IMR-90 (cell line): ENCODE results near the gene SH3RF2. TPM values are rescaled to one million over a fixed set of nuclear protein-coding genes. Genes with fewer than 3 reads are reported as not detected.

Experiments
- ATAC-seq: fragments of 200-7000 bp; cut with Tn5 transposase; 2 replicates; pipeline ENCODE4 v1.9.1; 2020; ENCODE audit warnings: low read depth, mild to moderate bottlenecking, moderate library complexity
- BruUV-seq: library from RNA; stranded (reverse); fragments of 400-500 nt; replicated peaks from 2 replicates; lab custom pipeline; 2021; lab: Mats Ljungman, UMichigan
- CTCF ChIA-PET: fragments of 300-600 bp; formaldehyde crosslinking; extraction: SDS; loops from one replicate; lab custom pipeline; 2021; ENCODE audit warnings: antibody characterized with exemption; lab: Yijun Ruan, JAX
- POLR2A ChIA-PET: fragments of 300-600 bp; sonication (Branson Sonifier 250); formaldehyde crosslinking; loops from one replicate; lab custom pipeline; 2022; ENCODE audit warnings: antibody characterized with exemption; ENCODE audit not compliant: unreplicated experiment; lab: Charles Lee
- DNase-seq: peaks from one replicate; pipeline ENCODE4 v3.0.0; 2013
- H2AFZ ChIP-seq: replicated peaks from 2 replicates; pipeline ENCODE3; 2013; ENCODE audit warnings: low read length, mild to moderate bottlenecking; ENCODE audit not compliant: poor library complexity
- H2AK5ac ChIP-seq: 2 replicates; pipeline ENCODE4 v1.6.1; 2013; ENCODE audit warnings: low read depth, low read length, inconsistent platforms
- H2AK9ac ChIP-seq: replicated peaks from 2 replicates; pipeline ENCODE3; 2013; ENCODE audit warnings: mild to moderate bottlenecking, low read depth, low read length, moderate library complexity; ENCODE audit not compliant: poor library complexity
- H2BK120ac ChIP-seq: 2 replicates; pipeline ENCODE4 v1.6.1; 2013; ENCODE audit warnings: low read depth, low read length, inconsistent platforms
- H2BK15ac ChIP-seq: 3 replicates; pipeline ENCODE4 v1.6.1; 2013; ENCODE audit warnings: low read depth, low read length, inconsistent platforms
- H2BK20ac ChIP-seq: 2 replicates; pipeline ENCODE4 v1.6.1; 2013; ENCODE audit warnings: low read depth, mild to moderate bottlenecking, inconsistent platforms, low read length, moderate library complexity
- H2BK5ac ChIP-seq: 2 replicates; pipeline ENCODE4 v1.6.1; 2013; ENCODE audit warnings: mild to moderate bottlenecking, low read depth, low read length, inconsistent platforms; ENCODE audit not compliant: poor library complexity, severe bottlenecking
- H3K14ac ChIP-seq: replicated peaks from 2 replicates; pipeline ENCODE4 v1.6.1; 2013; ENCODE audit warnings: low read depth, low read length, inconsistent platforms
- H3K18ac ChIP-seq: 2 replicates; pipeline ENCODE4 v1.6.1; 2013; ENCODE audit warnings: low read depth, low read length, control low read depth
- H3K23ac ChIP-seq: 2 replicates; pipeline ENCODE4 v1.6.1; 2013; ENCODE audit warnings: low read depth, low read length, inconsistent platforms
- H3K27ac ChIP-seq: 2 replicates; pipeline ENCODE4 v1.5.1; 2013; ENCODE audit warnings: mild to moderate bottlenecking, control low read depth, low read length; ENCODE audit not compliant: insufficient read depth
- H3K27me3 ChIP-seq: 2 replicates; pipeline ENCODE4 v1.6.1; 2013; ENCODE audit warnings: low read length; ENCODE audit not compliant: control insufficient read depth, insufficient read depth
- H3K36me3 ChIP-seq: 2 replicates; pipeline ENCODE4 v1.6.1; 2013; ENCODE audit warnings: low read length, mixed read lengths; ENCODE audit not compliant: control insufficient read depth, insufficient read depth
- H3K4ac ChIP-seq: 2 replicates; pipeline ENCODE4 v1.6.1; 2013; ENCODE audit warnings: low read depth, low read length, inconsistent platforms
- H3K4me1 ChIP-seq: 2 replicates; pipeline ENCODE4 v1.6.1; 2013; ENCODE audit warnings: low read length, mixed read lengths; ENCODE audit not compliant: control insufficient read depth, insufficient read depth
- H3K4me2 ChIP-seq: 2 replicates; pipeline ENCODE4 v1.6.1; 2013; ENCODE audit warnings: low read depth, mild to moderate bottlenecking, control low read depth, low read length, moderate library complexity
- H3K4me3 ChIP-seq: 2 replicates; pipeline ENCODE4 v1.5.1; 2013; ENCODE audit warnings: low read depth, mild to moderate bottlenecking, control low read depth, low read length, moderate library complexity; ENCODE audit not compliant: insufficient read depth
- H3K56ac ChIP-seq: 2 replicates; pipeline ENCODE4 v1.6.1; 2013; ENCODE audit warnings: low read length, inconsistent platforms; ENCODE audit not compliant: insufficient read depth; ENCODE audit errors: extremely low read depth
- H3K79me1 ChIP-seq, 2 experiments: 2 replicates each; pipeline ENCODE4 v1.6.1; 2013; ENCODE audit warnings: low read length in 2 of 2, inconsistent platforms in 1 of 2, low read depth in 1 of 2
- H3K9ac ChIP-seq: 2 replicates; pipeline ENCODE4 v1.6.1; 2013; ENCODE audit warnings: low read depth, low read length, control low read depth
- H3K9me1 ChIP-seq: 2 replicates; pipeline ENCODE4 v1.6.1; 2013; ENCODE audit warnings: low read length, inconsistent platforms; ENCODE audit not compliant: insufficient read depth
- H3K9me3 ChIP-seq: 2 replicates; pipeline ENCODE4 v1.6.1; 2013; ENCODE audit warnings: low read length; ENCODE audit not compliant: control insufficient read depth, insufficient read depth
- H4K20me1 ChIP-seq: 2 replicates; pipeline ENCODE4 v1.6.1; 2013; ENCODE audit warnings: low read length, inconsistent platforms; ENCODE audit not compliant: insufficient read depth
- H4K5ac ChIP-seq: 2 replicates; pipeline ENCODE4 v1.6.1; 2013; ENCODE audit warnings: mild to moderate bottlenecking, low read depth, low read length, control low read depth
- H4K8ac ChIP-seq, 2 experiments: 2 replicates each; pipeline ENCODE4 v1.6.1; 2013; ENCODE audit warnings: low read depth in 2 of 2, low read length in 2 of 2, control low read depth in 1 of 2, inconsistent platforms in 1 of 2
- H4K91ac ChIP-seq: 2 replicates; pipeline ENCODE4 v1.6.1; 2013; ENCODE audit warnings: low read depth, low read length, inconsistent platforms; ENCODE audit not compliant: insufficient read depth
- BHLHE40 ChIP-seq: fragments of 150-350 bp; IDR thresholded peaks from 2 replicates; pipeline ENCODE4 v1.6.1; 2016; ENCODE audit warnings: mild to moderate bottlenecking, low read depth, low read length
- CEBPB ChIP-seq: IDR thresholded peaks from 2 replicates; pipeline ENCODE4 v1.6.1; 2012; ENCODE audit warnings: low read depth, low read length, improper control_type of control experiment
- CHD1 ChIP-seq: IDR thresholded peaks from 2 replicates; pipeline ENCODE4 v1.6.1; 2012; ENCODE audit warnings: low read depth, low read length, improper control_type of control experiment
- FOS ChIP-seq: fragments of 150-350 bp; IDR thresholded peaks from 2 replicates; pipeline ENCODE4 v1.6.1; 2016; ENCODE audit warnings: low read depth, low read length
- MAFK ChIP-seq: IDR thresholded peaks from 2 replicates; pipeline ENCODE4 v1.6.1; 2012; ENCODE audit warnings: low read depth, low read length, improper control_type of control experiment
- MAZ ChIP-seq: IDR thresholded peaks from 2 replicates; pipeline ENCODE4 v1.6.1; 2012; ENCODE audit warnings: low read depth, mild to moderate bottlenecking, low read length, improper control_type of control experiment, moderate library complexity, borderline replicate concordance
- MXI1 ChIP-seq: IDR thresholded peaks from 2 replicates; pipeline ENCODE4 v1.6.1; 2012; ENCODE audit warnings: low read depth, mild to moderate bottlenecking, low read length, moderate library complexity, borderline replicate concordance
- NFE2L2 ChIP-seq: fragments of 150-350 bp; IDR thresholded peaks from 2 replicates; pipeline ENCODE4 v1.6.1; 2016; ENCODE audit warnings: low read depth, mild to moderate bottlenecking, low read length
- POLR2A ChIP-seq: IDR thresholded peaks from 2 replicates; pipeline ENCODE4 v1.6.1; 2012; ENCODE audit warnings: mild to moderate bottlenecking, low read depth, low read length
- RAD21 ChIP-seq: IDR thresholded peaks from 2 replicates; pipeline ENCODE4 v1.6.1; 2012; ENCODE audit warnings: low read length, improper control_type of control experiment
- RCOR1 ChIP-seq: IDR thresholded peaks from 2 replicates; pipeline ENCODE4 v1.6.1; 2012; ENCODE audit warnings: mild to moderate bottlenecking, low read length, improper control_type of control experiment; ENCODE audit not compliant: insufficient replicate concordance
- RFX5 ChIP-seq: IDR thresholded peaks from 2 replicates; pipeline ENCODE4 v1.8.0; 2012; ENCODE audit warnings: low read depth, mild to moderate bottlenecking, low read length, moderate library complexity
- SMC3 ChIP-seq: fragments of 150-350 bp; IDR thresholded peaks from 2 replicates; pipeline ENCODE4 v1.6.1; 2016; ENCODE audit warnings: low read depth, mild to moderate bottlenecking, antibody characterized with exemption, low read length, moderate library complexity
- WGBS, 2 experiments: methylation state at CpG; one replicate each; pipeline versions ENCODE4 v1.1.5 to v1.1.7; 2013; ENCODE audit warnings: missing lambda C conversion rate in 2 of 2; ENCODE audit not compliant: insufficient read length in 1 of 2; ENCODE audit errors: extremely low coverage in 2 of 2; 5-methylcytosine and 5-hydroxymethylcytosine counted together
- dilution Hi-C: fragments of 300-500 bp; cut with HindIII; formaldehyde crosslinking; loops from one replicate; pipeline ENCODE4 v1.14.3; 2018; ENCODE audit warnings: low sequenced_read_pairs; ENCODE audit not compliant: unreplicated experiment
- in situ Hi-C: fragments of 300-500 bp; cut with MboI; formaldehyde crosslinking; loops from 3 replicates; pipeline ENCODE4 v1.14.3; 2019; ENCODE audit warnings: low sequenced_read_pairs, inconsistent platforms, mixed read lengths
- intact Hi-C: fragments of 100-400 bp; cut with micrococcal nuclease; formaldehyde crosslinking; loops from 2 replicates; pipeline ENCODE4 v1.10.0; 2022
- polyA plus RNA-seq, 3 experiments: library from polyadenylated mRNA; depleted of rRNA; stranded (reverse); fragments of >200 nt; gene quantifications; 2 replicates each; pipeline ENCODE4 v1.2.3, GENCODE V29; 2012; ENCODE audit warnings: low replicate concordance in 1 of 3
- total RNA-seq: library from RNA; depleted of rRNA; stranded (reverse); fragments of >200 nt; gene quantifications from 2 replicates; pipeline ENCODE4 v1.2.3, GENCODE V29; 2012
- TF ChIP-seq, protein P1 (sequence below): fragments of 150-350 bp; IDR thresholded peaks from 2 replicates; pipeline ENCODE4 v1.6.1; 2016; ENCODE audit warnings: low read depth, mild to moderate bottlenecking, low read length, moderate library complexity, borderline replicate concordance
- TF ChIP-seq, protein P2 (sequence below): conservative IDR thresholded peaks from 2 replicates; pipeline ENCODE4 v1.5.1; 2012; ENCODE audit warnings: mild to moderate bottlenecking, low read depth, low read length, improper control_type of control experiment
- TF ChIP-seq, protein P3 (sequence below): fragments of 150-350 bp; IDR thresholded peaks from 2 replicates; pipeline ENCODE4 v1.6.1; 2017; ENCODE audit warnings: mild to moderate bottlenecking, antibody characterized with exemption, low read length, low read depth

SH3RF2 gene
- total and polyA plus RNA-seq, 2 of the 4 experiments (the other 2 are of a cell fraction): 1.3 to 1.7 TPM

DNA sequence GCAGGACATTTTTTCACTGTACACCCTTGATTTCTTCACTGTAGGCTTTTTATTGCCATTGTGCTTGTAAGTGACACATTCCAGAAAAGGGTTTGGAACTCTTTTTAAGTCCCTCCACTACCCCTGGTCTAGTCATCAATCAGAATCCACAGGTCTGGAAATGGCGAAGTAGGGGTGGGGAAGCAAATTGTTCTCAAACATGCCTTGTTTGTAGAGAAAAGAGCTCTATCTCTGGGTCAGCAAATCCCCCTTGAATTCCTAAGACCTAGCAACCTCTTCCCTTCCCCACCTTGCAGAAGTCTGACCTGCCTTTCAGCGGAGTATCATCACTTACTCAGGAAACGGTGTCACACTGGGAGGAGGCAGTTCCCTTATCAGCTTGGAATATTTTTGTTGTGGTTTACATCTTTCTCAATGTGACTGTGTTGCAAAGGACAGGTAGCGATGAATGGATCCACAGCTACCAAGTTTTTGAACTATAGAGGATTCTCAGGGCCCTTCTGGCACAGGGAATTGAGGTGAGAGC lies 3.2 kb downstream of the SH3RF2 start:
- Histone ChIP-seq H3K14ac (no peak overlapping the region), H3K79me1 (no peaks in the 10 kb centered on the region), H3K9me1 (no peaks in the 10 kb centered on the region), H3K4me3 (no peak overlapping the region), H2BK20ac (no peak overlapping the region), H3K23ac (no peak overlapping the region), H3K36me3 (no peaks in the 10 kb centered on the region), H3K27ac (no peak overlapping the region), H3K27me3 (no peaks in the 10 kb centered on the region), H3K18ac (no peak overlapping the region), H3K9me3 (no peaks in the 10 kb centered on the region), H3K4me1 (peaks cover 8% of the 10 kb centered on the region), H3K9ac (no peak overlapping the region), H2AK9ac (no peak overlapping the region), H2AK5ac (no peak overlapping the region), H2BK120ac (no peak overlapping the region), H4K8ac (no peak overlapping the region), H4K5ac (no peak overlapping the region), H3K4me2 (no peak overlapping the region), H4K20me1 (no peaks in the 10 kb centered on the region), H4K91ac (no peak overlapping the region), H2BK5ac (no peak overlapping the region), H3K56ac (no peak overlapping the region), H2AFZ (no peak overlapping the region), H2BK15ac (no peak overlapping the region), H3K4ac (no peak overlapping the region)
- no TSS peak for BruUV-seq
- no peak for DNase-seq
- no peak for ATAC-seq
- 100% methylated on average over 1 of the region's 4 CpGs; no CpG with 5 or more reads in 1 of the 2 experiments for WGBS, 2 experiments
- TF ChIP-seq MAFK (no peak), FOS (no peak), RCOR1 (no peak), RAD21 (no peak), POLR2A (no peak), NFE2L2 (no peak), CEBPB (no peak), SMC3 (no peak), BHLHE40 (no peak), MAZ (no peak), RFX5 (no peak), MXI1 (no peak), CHD1 (no peak)
- TF ChIP-seq, protein P1, sequence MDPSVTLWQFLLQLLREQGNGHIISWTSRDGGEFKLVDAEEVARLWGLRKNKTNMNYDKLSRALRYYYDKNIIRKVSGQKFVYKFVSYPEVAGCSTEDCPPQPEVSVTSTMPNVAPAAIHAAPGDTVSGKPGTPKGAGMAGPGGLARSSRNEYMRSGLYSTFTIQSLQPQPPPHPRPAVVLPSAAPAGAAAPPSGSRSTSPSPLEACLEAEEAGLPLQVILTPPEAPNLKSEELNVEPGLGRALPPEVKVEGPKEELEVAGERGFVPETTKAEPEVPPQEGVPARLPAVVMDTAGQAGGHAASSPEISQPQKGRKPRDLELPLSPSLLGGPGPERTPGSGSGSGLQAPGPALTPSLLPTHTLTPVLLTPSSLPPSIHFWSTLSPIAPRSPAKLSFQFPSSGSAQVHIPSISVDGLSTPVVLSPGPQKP: no peak
- TF ChIP-seq, protein P2, sequence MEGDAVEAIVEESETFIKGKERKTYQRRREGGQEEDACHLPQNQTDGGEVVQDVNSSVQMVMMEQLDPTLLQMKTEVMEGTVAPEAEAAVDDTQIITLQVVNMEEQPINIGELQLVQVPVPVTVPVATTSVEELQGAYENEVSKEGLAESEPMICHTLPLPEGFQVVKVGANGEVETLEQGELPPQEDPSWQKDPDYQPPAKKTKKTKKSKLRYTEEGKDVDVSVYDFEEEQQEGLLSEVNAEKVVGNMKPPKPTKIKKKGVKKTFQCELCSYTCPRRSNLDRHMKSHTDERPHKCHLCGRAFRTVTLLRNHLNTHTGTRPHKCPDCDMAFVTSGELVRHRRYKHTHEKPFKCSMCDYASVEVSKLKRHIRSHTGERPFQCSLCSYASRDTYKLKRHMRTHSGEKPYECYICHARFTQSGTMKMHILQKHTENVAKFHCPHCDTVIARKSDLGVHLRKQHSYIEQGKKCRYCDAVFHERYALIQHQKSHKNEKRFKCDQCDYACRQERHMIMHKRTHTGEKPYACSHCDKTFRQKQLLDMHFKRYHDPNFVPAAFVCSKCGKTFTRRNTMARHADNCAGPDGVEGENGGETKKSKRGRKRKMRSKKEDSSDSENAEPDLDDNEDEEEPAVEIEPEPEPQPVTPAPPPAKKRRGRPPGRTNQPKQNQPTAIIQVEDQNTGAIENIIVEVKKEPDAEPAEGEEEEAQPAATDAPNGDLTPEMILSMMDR: no peak
- TF ChIP-seq, protein P3, sequence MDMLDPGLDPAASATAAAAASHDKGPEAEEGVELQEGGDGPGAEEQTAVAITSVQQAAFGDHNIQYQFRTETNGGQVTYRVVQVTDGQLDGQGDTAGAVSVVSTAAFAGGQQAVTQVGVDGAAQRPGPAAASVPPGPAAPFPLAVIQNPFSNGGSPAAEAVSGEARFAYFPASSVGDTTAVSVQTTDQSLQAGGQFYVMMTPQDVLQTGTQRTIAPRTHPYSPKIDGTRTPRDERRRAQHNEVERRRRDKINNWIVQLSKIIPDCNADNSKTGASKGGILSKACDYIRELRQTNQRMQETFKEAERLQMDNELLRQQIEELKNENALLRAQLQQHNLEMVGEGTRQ: no peak
- dilution Hi-C loops: no loop called here
- CTCF ChIA-PET: no interaction called here
- POLR2A ChIA-PET: no interaction called here
- intact Hi-C loops: loop anchor here (5.0 kb wide), 1 partner anchor 108 kb away; no protein-coding TSS in a partner anchor
- in situ Hi-C loops: no loop called here
